Activated CD4-positive, alpha-beta memory T cell treated with anti-CD3 and anti-CD28 coated beads for 36 hours (primary cell): ENCODE data around the gene DNAAF8. TPM values are rescaled to one million over a fixed set of nuclear protein-coding genes. Genes with fewer than 3 reads are reported as not detected.
"Not testable (repeated sequence)": the region's sequence is repeated elsewhere in the genome, so short reads cannot be mapped to it uniquely, and the experiment has no call there.

ENCODE experiments used
- CTCF ChIA-PET: fragments of 350-600 bp; sonication (Branson Sonifier 250); formaldehyde crosslinking; loops from one replicate; lab custom pipeline; 2021; ENCODE audit warnings: antibody characterized with exemption, inconsistent platforms; lab: Charles Lee
- POLR2A ChIA-PET: fragments of 350-600 bp; sonication (Branson Sonifier 250); formaldehyde crosslinking; loops from one replicate; lab custom pipeline; 2021; ENCODE audit warnings: antibody characterized with exemption; lab: Charles Lee
- DNase-seq: peaks from one replicate; pipeline ENCODE4 v3.0.0-alpha.2; 2020
- H3K27ac Mint-ChIP-seq: one replicate; pipeline ENCODE4 v1.8.0; 2021; ENCODE audit warnings: mixed read lengths
- H3K27me3 Mint-ChIP-seq: one replicate; pipeline ENCODE4 v1.8.0; 2021; ENCODE audit warnings: mixed read lengths
- H3K36me3 Mint-ChIP-seq: one replicate; pipeline ENCODE4 v1.8.0; 2021; ENCODE audit warnings: mixed read lengths
- H3K4me1 Mint-ChIP-seq: one replicate; pipeline ENCODE4 v1.8.0; 2021; ENCODE audit warnings: low read depth, mixed read lengths
- H3K4me3 Mint-ChIP-seq: one replicate; pipeline ENCODE4 v1.8.0; 2021; ENCODE audit warnings: mild to moderate bottlenecking, mixed read lengths
- H3K9me3 Mint-ChIP-seq: one replicate; pipeline ENCODE4 v1.8.0; 2021; ENCODE audit warnings: mixed read lengths
- intact Hi-C: fragments of 100-400 bp; cut with micrococcal nuclease; formaldehyde crosslinking; loops from one replicate; pipeline ENCODE4 v1.15.1; 2023
- total RNA-seq, 2 experiments: library from RNA; stranded (reverse); gene quantifications; one replicate each; pipeline ENCODE4 v1.2.3, GENCODE V29; 2021

The DNAAF8 gene
- total RNA-seq, 2 experiments from 2014 or later, result 0.31 TPM; not detected in 1

GRCh38 chr16:4733747-4734062 is 632 bp upstream of the DNAAF8 start:
- H3K27me3 Mint-ChIP-seq, result no peaks in the 10 kb centered on the region
- no peak for DNase-seq
- H3K27ac Mint-ChIP-seq, result peak overlapping the region; percentile 33
- peak overlapping the region; percentile 86 for H3K4me3 Mint-ChIP-seq
- ChIA-PET CTCF (interaction anchor here (1.1 to 2.4 kb wide), 8 partner anchors 18 to 320 kb away, joined by 3 to 11 read pairs (median 5); partner anchors contain the start of genes MGRN1 and ZNF500), POLR2A (interaction anchor here (0.8 to 1.9 kb wide), 6 partner anchors 33 to 258 kb away, joined by 3 to 9 read pairs (median 6); partner anchors contain the start of genes HMOX2, NUDT16L1, ROGDI and ZNF500)
- H3K4me1 Mint-ChIP-seq, result peaks cover 17% of the 10 kb centered on the region
- intact Hi-C loops, result loop anchor here (1.0 to 10.0 kb wide), 5 partner anchors 35 to 361 kb away; partner anchors contain the start of genes EEF2KMT, NUDT16L1 and ROGDI
- H3K9me3 Mint-ChIP-seq, result no peaks in the 10 kb centered on the region
- no peaks in the 10 kb centered on the region for H3K36me3 Mint-ChIP-seq

GRCh38 chr16:4734730-4735535 is 596 bp downstream of the DNAAF8 start:
- intact Hi-C loops, result loop anchor here (1.0 to 10.0 kb wide), 5 partner anchors 33 to 360 kb away; partner anchors contain the start of genes EEF2KMT, NUDT16L1 and ROGDI
- H3K4me3 Mint-ChIP-seq, result peak overlapping the region; percentile 86
- ChIA-PET CTCF (interaction anchor here (1.0 to 2.4 kb wide), 7 partner anchors 17 to 321 kb away, joined by 3 to 11 read pairs (median 5); partner anchors contain the start of genes MGRN1, ROGDI and ZNF500), POLR2A (interaction anchor here (0.8 to 1.9 kb wide), 7 partner anchors 32 to 259 kb away, joined by 3 to 9 read pairs (median 5); partner anchors contain the start of genes GLYR1, HMOX2, NUDT16L1 and ROGDI)
- DNase-seq, result peak; percentile 94
- no peaks in the 10 kb centered on the region for H3K27me3 Mint-ChIP-seq
- no peaks in the 10 kb centered on the region for H3K36me3 Mint-ChIP-seq
- peaks cover 17% of the 10 kb centered on the region for H3K4me1 Mint-ChIP-seq
- no peaks in the 10 kb centered on the region for H3K9me3 Mint-ChIP-seq
- peak overlapping the region; percentile 69 for H3K27ac Mint-ChIP-seq

- ChIA-PET CTCF (no interaction called here), POLR2A (no interaction called here)
- Mint-ChIP-seq H3K9me3 (no peaks in the 10 kb centered on the region), H3K4me1 (peaks cover 17% of the 10 kb centered on the region), H3K4me3 (no peak overlapping the region), H3K27ac (no peak overlapping the region), H3K27me3 (no peaks in the 10 kb centered on the region), H3K36me3 (no peaks in the 10 kb centered on the region)
- intact Hi-C loops, result loop anchor here (10.0 kb wide), 1 partner anchor 358 kb away; the partner anchor contains the start of gene EEF2KMT
- DNase-seq, result no peak
These were observed 2.2 kb downstream of the DNAAF8 start for GRCh38 chr16:4736546-4736945.

- intact Hi-C loops, result loop anchor here (10.0 kb wide), 1 partner anchor 357 kb away; the partner anchor contains the start of gene EEF2KMT
These were observed 3.2 kb downstream of the DNAAF8 start for GRCh38 chr16:4737545-4737944.

GRCh38 chr16:4738370-4738769 is 4.0 kb downstream of the DNAAF8 start:
- CTCF ChIA-PET, result interaction anchor here (1.2 kb wide), 1 partner anchor 88 kb away, joined by 3 read pairs; no protein-coding TSS in a partner anchor
- POLR2A ChIA-PET, H3K27ac Mint-ChIP-seq, H3K27me3 Mint-ChIP-seq, H3K4me3 Mint-ChIP-seq, DNase-seq, H3K36me3 Mint-ChIP-seq, H3K9me3 Mint-ChIP-seq: not testable (repeated sequence)
- H3K4me1 Mint-ChIP-seq, result peaks cover 12% of the 10 kb centered on the region
- intact Hi-C loops, result loop anchor here (10.0 kb wide), 1 partner anchor 356 kb away; the partner anchor contains the start of gene EEF2KMT

More at GRCh38 chr16:4737545-4737944, 3.2 kb downstream of the DNAAF8 start:
- ChIA-PET POLR2A (no interaction called here), CTCF (no interaction called here)
- no peak overlapping the region for H3K4me3 Mint-ChIP-seq
- H3K27ac Mint-ChIP-seq, result no peak overlapping the region
- no peak for DNase-seq
- H3K36me3 Mint-ChIP-seq, result no peaks in the 10 kb centered on the region
- no peaks in the 10 kb centered on the region for H3K27me3 Mint-ChIP-seq
- no peaks in the 10 kb centered on the region for H3K9me3 Mint-ChIP-seq
- H3K4me1 Mint-ChIP-seq, result peaks cover 14% of the 10 kb centered on the region

GRCh38 chr16:4743226-4743878 is 9.0 kb downstream of the DNAAF8 start:
- Mint-ChIP-seq H3K36me3 (no peaks in the 10 kb centered on the region), H3K27ac (no peak overlapping the region), H3K9me3 (no peaks in the 10 kb centered on the region), H3K27me3 (no peaks in the 10 kb centered on the region), H3K4me3 (peak overlapping the region; percentile 40), H3K4me1 (peaks cover 12% of the 10 kb centered on the region)
- ChIA-PET POLR2A (no interaction called here), CTCF (no interaction called here)
- intact Hi-C loops, result no loop called here
- no peak for DNase-seq

- CTCF ChIA-PET, result no interaction called here
- no peaks in the 10 kb centered on the region for H3K27me3 Mint-ChIP-seq
- no peak overlapping the region for H3K27ac Mint-ChIP-seq
- no peaks in the 10 kb centered on the region for H3K36me3 Mint-ChIP-seq
- POLR2A ChIA-PET, result interaction anchor here (1.1 kb wide), 1 partner anchor 16 kb away, joined by 3 read pairs; no protein-coding TSS in a partner anchor
- no peak for DNase-seq
- H3K4me1 Mint-ChIP-seq, result peaks cover 12% of the 10 kb centered on the region
- intact Hi-C loops, result no loop called here
- H3K9me3 Mint-ChIP-seq, result no peaks in the 10 kb centered on the region
- no peak overlapping the region for H3K4me3 Mint-ChIP-seq
These were observed 10.4 kb downstream of the DNAAF8 start for GRCh38 chr16:4744555-4745273.

- intact Hi-C loops, result no loop called here
- Mint-ChIP-seq H3K9me3 (no peaks in the 10 kb centered on the region), H3K36me3 (no peaks in the 10 kb centered on the region), H3K4me1 (peaks cover 12% of the 10 kb centered on the region), H3K27me3 (no peaks in the 10 kb centered on the region), H3K4me3 (no peak overlapping the region), H3K27ac (no peak overlapping the region)
- DNase-seq, result no peak
- ChIA-PET POLR2A (interaction anchor here (1.1 kb wide), 1 partner anchor 15 kb away, joined by 3 read pairs; no protein-coding TSS in a partner anchor), CTCF (no interaction called here)
These were observed 10.9 kb downstream of the DNAAF8 start for GRCh38 chr16:4745274-4745569.

GRCh38 chr16:4746215-4746614 is 11.9 kb downstream of the DNAAF8 start:
- no peaks in the 10 kb centered on the region for H3K9me3 Mint-ChIP-seq
- H3K27ac Mint-ChIP-seq, result no peak overlapping the region
- DNase-seq, result no peak
- H3K4me1 Mint-ChIP-seq, result peaks cover 12% of the 10 kb centered on the region
- no peaks in the 10 kb centered on the region for H3K36me3 Mint-ChIP-seq
- intact Hi-C loops, result no loop called here
- ChIA-PET CTCF (no interaction called here), POLR2A (no interaction called here)
- no peaks in the 10 kb centered on the region for H3K27me3 Mint-ChIP-seq
- no peak overlapping the region for H3K4me3 Mint-ChIP-seq

- POLR2A ChIA-PET, result no interaction called here
- Mint-ChIP-seq H3K27me3 (no peaks in the 10 kb centered on the region), H3K4me3 (no peak overlapping the region), H3K36me3 (no peaks in the 10 kb centered on the region), H3K9me3 (no peaks in the 10 kb centered on the region), H3K4me1 (peaks cover 12% of the 10 kb centered on the region), H3K27ac (no peak overlapping the region)
- no peak for DNase-seq
- intact Hi-C loops, result no loop called here
- CTCF ChIA-PET, result interaction anchor here (0.5 kb wide), 1 partner anchor 417 kb away, joined by 3 read pairs; no protein-coding TSS in a partner anchor
These were observed 12.7 kb downstream of the DNAAF8 start for GRCh38 chr16:4746991-4747574.

GRCh38 chr16:4747906-4748681 is 13.8 kb downstream of the DNAAF8 start:
- ChIA-PET POLR2A (no interaction called here), CTCF (no interaction called here)
- H3K4me1 Mint-ChIP-seq, result peaks cover 11% of the 10 kb centered on the region
- DNase-seq, result no peak
- H3K27me3 Mint-ChIP-seq, result no peaks in the 10 kb centered on the region
- no peak overlapping the region for H3K4me3 Mint-ChIP-seq
- H3K36me3 Mint-ChIP-seq, result peaks cover under 1% of the 10 kb centered on the region
- no peak overlapping the region for H3K27ac Mint-ChIP-seq
- no peaks in the 10 kb centered on the region for H3K9me3 Mint-ChIP-seq
- intact Hi-C loops, result no loop called here
